Suprapubic skin (tissue), 3 donors: Measurements from ENCODE around the gene PPP2R2B.

Experiments
- CTCF ChIP-seq, 2 donors: fragments of 200-600 bp in 1 of 2; fragments of 450-650 bp in 1 of 2; sonication (generic) in 1 of 2; IDR thresholded peaks; one replicate each; pipeline ENCODE4 v1.5.1; 2016 to 2019; ENCODE audit warnings: antibody characterized with exemption in 2 of 2, mild to moderate bottlenecking in 1 of 2, moderate library complexity in 1 of 2
- EP300 ChIP-seq: sonication (generic); formaldehyde crosslinking; IDR thresholded peaks from one replicate; pipeline ENCODE4 v1.6.1; 2017; ENCODE audit warnings: antibody characterized with exemption
- POLR2A ChIP-seq, 2 donors: fragments of 450-650 bp; IDR thresholded peaks; one replicate each; pipeline ENCODE4 v1.6.1; 2017; ENCODE audit warnings: antibody characterized with exemption in 2 of 2, mild to moderate bottlenecking in 2 of 2, moderate library complexity in 2 of 2

DNA sequence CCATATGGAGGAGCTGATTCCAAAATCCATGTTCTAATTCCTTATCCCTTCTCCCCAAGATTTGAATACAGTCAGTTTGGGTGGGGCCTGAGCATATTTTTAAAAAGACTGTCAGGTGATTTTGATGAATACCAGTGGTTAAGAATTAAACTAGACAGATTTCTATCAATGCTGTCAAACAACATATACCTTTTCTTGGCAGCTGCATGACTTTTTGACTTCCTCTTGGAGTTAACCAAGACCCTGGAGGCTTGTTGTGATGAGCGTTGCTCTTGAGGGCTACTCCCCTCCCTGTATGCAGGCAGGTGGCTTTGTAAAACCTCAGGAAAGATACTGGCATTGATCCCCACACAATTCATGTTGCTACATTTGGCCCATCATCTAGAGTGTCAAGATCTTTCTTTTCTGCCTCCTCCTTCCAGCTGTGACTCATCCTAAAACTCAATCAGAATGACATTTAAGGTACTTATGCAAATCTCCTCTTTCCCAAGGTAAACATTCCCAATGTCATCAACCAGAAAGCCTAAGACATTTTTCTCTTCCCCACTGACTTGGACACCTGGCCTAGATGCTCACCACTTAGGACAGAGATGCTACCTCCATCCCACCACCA lies 61.7 kb downstream of the PPP2R2B start:
- TF ChIP-seq POLR2A (IDR thresholded peaks at IDR 0.05) (no peak), CTCF (IDR thresholded peaks at IDR 0.05) (no peak), EP300 (no peak)
